Measurements from ENCODE around the gene DIO3. TPM values are rescaled to one million over a fixed set of nuclear protein-coding genes. Genes with fewer than 3 reads are reported as not detected.

DIO3 gene
- total and polyA plus RNA-seq, 2 experiments from 2014 or later = 0.18 TPM; not detected in 1

GRCh38 chr14:101527987-101528386 lies 33.3 kb upstream of the DIO3 start:
- H3K27me3 ChIP-seq = no peaks in the 10 kb centered on the region
- no peaks in the 10 kb centered on the region for H3K9me3 ChIP-seq (ENCODE audit: low read depth)
- H3K36me3 ChIP-seq = no peaks in the 10 kb centered on the region
- H3K4me1 ChIP-seq (ENCODE audit: low read depth) = no peaks in the 10 kb centered on the region
- H3K4me3 ChIP-seq = no peak overlapping the region
- no peak for DNase-seq (ENCODE audit: low read depth in 1 of 2, low spot score in 1 of 2)
- no peak overlapping the region for H3K27ac ChIP-seq
- no peak for TF ChIP-seq CTCF (IDR thresholded peaks at IDR 0.05; ENCODE audit: low read depth, low read length)

GRCh38 chr14:101529079-101529478 lies 32.2 kb upstream of the DIO3 start:
- DNase-seq (ENCODE audit: low read depth in 1 of 2, low spot score in 1 of 2) = no peak

GRCh38 chr14:101534198-101534597 lies 27.1 kb upstream of the DIO3 start:
- no peaks in the 10 kb centered on the region for H3K36me3 ChIP-seq
- no peaks in the 10 kb centered on the region for H3K9me3 ChIP-seq (ENCODE audit: low read depth)
- no peak for TF ChIP-seq CTCF (IDR thresholded peaks at IDR 0.05; ENCODE audit: low read depth, low read length)
- H3K4me1 ChIP-seq (ENCODE audit: low read depth) = no peaks in the 10 kb centered on the region
- H3K27ac ChIP-seq = no peak overlapping the region
- H3K27me3 ChIP-seq = no peaks in the 10 kb centered on the region
- DNase-seq (ENCODE audit: low read depth in 1 of 2, low spot score in 1 of 2) = no peak
- no peak overlapping the region for H3K4me3 ChIP-seq

More at GRCh38 chr14:101529079-101529478, 32.2 kb upstream of the DIO3 start:
- no peaks in the 10 kb centered on the region for H3K4me1 ChIP-seq (ENCODE audit: low read depth)
- no peaks in the 10 kb centered on the region for H3K27me3 ChIP-seq
- no peaks in the 10 kb centered on the region for H3K9me3 ChIP-seq (ENCODE audit: low read depth)
- no peak overlapping the region for H3K27ac ChIP-seq
- H3K36me3 ChIP-seq = no peaks in the 10 kb centered on the region
- TF ChIP-seq CTCF (IDR thresholded peaks at IDR 0.05; ENCODE audit: low read depth, low read length) = no peak
- no peak overlapping the region for H3K4me3 ChIP-seq

- TF ChIP-seq CTCF (IDR thresholded peaks at IDR 0.05; ENCODE audit: low read depth, low read length) = no peak
- no peak for DNase-seq (ENCODE audit: low read depth in 1 of 2, low spot score in 1 of 2)
- no peak overlapping the region for H3K4me3 ChIP-seq
- H3K4me1 ChIP-seq (ENCODE audit: low read depth) = no peaks in the 10 kb centered on the region
- H3K36me3 ChIP-seq = no peaks in the 10 kb centered on the region
- no peaks in the 10 kb centered on the region for H3K27me3 ChIP-seq
- no peaks in the 10 kb centered on the region for H3K9me3 ChIP-seq (ENCODE audit: low read depth)
- no peak overlapping the region for H3K27ac ChIP-seq
Measured at GRCh38 chr14:101535232-101535631, 26.1 kb upstream of the DIO3 start.

- no peak overlapping the region for H3K27ac ChIP-seq
- H3K9me3 ChIP-seq (ENCODE audit: low read depth) = no peaks in the 10 kb centered on the region
- no peaks in the 10 kb centered on the region for H3K36me3 ChIP-seq
- TF ChIP-seq CTCF (IDR thresholded peaks at IDR 0.05; ENCODE audit: low read depth, low read length) = no peak
- no peak for DNase-seq (ENCODE audit: low read depth in 1 of 2, low spot score in 1 of 2)
- H3K4me3 ChIP-seq = no peak overlapping the region
- no peaks in the 10 kb centered on the region for H3K4me1 ChIP-seq (ENCODE audit: low read depth)
- H3K27me3 ChIP-seq = no peaks in the 10 kb centered on the region
Measured at GRCh38 chr14:101535701-101536207, 25.5 kb upstream of the DIO3 start.

- no peak for DNase-seq (ENCODE audit: low read depth in 1 of 2, low spot score in 1 of 2)
- H3K27ac ChIP-seq = no peak overlapping the region
- TF ChIP-seq CTCF (IDR thresholded peaks at IDR 0.05; ENCODE audit: low read depth, low read length) = no peak
- H3K4me1 ChIP-seq (ENCODE audit: low read depth) = no peaks in the 10 kb centered on the region
- no peak overlapping the region for H3K4me3 ChIP-seq
- H3K27me3 ChIP-seq = no peaks in the 10 kb centered on the region
- no peaks in the 10 kb centered on the region for H3K36me3 ChIP-seq
- no peaks in the 10 kb centered on the region for H3K9me3 ChIP-seq (ENCODE audit: low read depth)
Measured at GRCh38 chr14:101537286-101537685, 24.0 kb upstream of the DIO3 start.

All from cardiac muscle cell (in vitro differentiated cells and primary cell).